K562 (cell line): ENCODE measurements around the gene KCTD13. TPM values are rescaled to one million over a fixed set of nuclear protein-coding genes. Genes with fewer than 3 reads are reported as not detected.

Experiments used
- ATAC-seq: fragments of 200-7000 bp; cut with Tn5 transposase; 3 replicates; pipeline ENCODE4 v1.9.1; 2020; ENCODE audit warnings: moderate library complexity
- BruUV-seq: library from RNA; stranded (reverse); fragments of 400-500 nt; replicated peaks from 2 replicates; lab custom pipeline; 2021; lab: Mats Ljungman, UMichigan
- CTCF ChIA-PET: fragments of 300-600 bp; formaldehyde crosslinking; extraction: SDS; loops from one replicate; lab custom pipeline; 2021; ENCODE audit warnings: low intra/inter-chr PET ratio; lab: Yijun Ruan, JAX
- POLR2A ChIA-PET: fragments of 300-600, 350-650 bp; sonication (Branson Sonifier 250); formaldehyde crosslinking; extraction: SDS; loops from one replicate; lab custom pipeline; 2021; ENCODE audit warnings: antibody characterized with exemption, inconsistent platforms; lab: Yijun Ruan, JAX
- DNase-seq, 4 experiments: peaks; one replicate each; pipeline versions ENCODE4 v3.0.0 to v3.0.0-alpha.2; 2011 to 2018; ENCODE audit warnings: low spot score in 3 of 4, mixed read lengths in 3 of 4; ENCODE audit errors: extremely low read depth in 1 of 4
- FAIRE-seq: peaks from 2 replicates; lab custom pipeline; 2011; peaks lifted over from hg19 to GRCh38; lab: Jason Lieb, UNC
- H2AFZ ChIP-seq: 2 replicates; pipeline ENCODE4 v1.6.0; 2011; ENCODE audit warnings: low read depth, low read length, control low read depth, inconsistent platforms
- H3K27ac ChIP-seq: fragments of 200-600 bp; 3 replicates; pipeline ENCODE4 v1.8.0; 2011; ENCODE audit warnings: low read depth, mild to moderate bottlenecking, control low read depth, inconsistent platforms, low read length, moderate library complexity, mixed read lengths; ENCODE audit errors: extremely low read depth
- H3K27me3 ChIP-seq, 2 experiments: fragments of 300-600 bp in 1 of 2; 2 replicates in 1 of 2; 3 replicates in 1 of 2; pipeline versions ENCODE4 v1.6.0 to v1.8.0; 2011; ENCODE audit warnings: inconsistent platforms in 2 of 2, low read length in 2 of 2, mild to moderate bottlenecking in 1 of 2, mixed read lengths in 1 of 2, moderate library complexity in 1 of 2; ENCODE audit not compliant: control insufficient read depth in 2 of 2, insufficient read depth in 2 of 2
- H3K36me3 ChIP-seq: fragments of 300-600 bp; 3 replicates; pipeline ENCODE4 v1.8.0; 2011; ENCODE audit warnings: mild to moderate bottlenecking, low read length, inconsistent platforms; ENCODE audit not compliant: control insufficient read depth, insufficient read depth
- H3K4me1 ChIP-seq, 2 experiments: fragments of 200-600 bp in 1 of 2; replicated peaks in 1 of 2; 2 replicates in 1 of 2; 3 replicates in 1 of 2; pipeline versions ENCODE4 v1.5.1 to v1.8.0; 2011; ENCODE audit warnings: inconsistent platforms in 2 of 2, low read length in 2 of 2, mild to moderate bottlenecking in 1 of 2, mixed read lengths in 1 of 2, moderate library complexity in 1 of 2; ENCODE audit not compliant: control insufficient read depth in 2 of 2, insufficient read depth in 2 of 2
- H3K4me2 ChIP-seq: 2 replicates; pipeline ENCODE4 v1.6.1; 2011; ENCODE audit warnings: low read length, control low read depth, inconsistent platforms, mixed read lengths; ENCODE audit not compliant: insufficient read depth
- H3K4me3 ChIP-seq: fragments of 200-600 bp; sonication (generic), shearing (Covaris generic); 2 replicates; pipeline ENCODE4 v1.5.1; 2016; ENCODE audit warnings: control low read depth, inconsistent platforms
- H3K79me2 ChIP-seq: fragments of 200-600 bp; 3 replicates; pipeline ENCODE4 v1.8.0; 2011; ENCODE audit warnings: low read length, inconsistent platforms; ENCODE audit not compliant: control insufficient read depth, insufficient read depth
- H3K9ac ChIP-seq, 2 experiments: 2 replicates each; pipeline versions ENCODE4 v1.6.0 to v1.6.1; 2011; ENCODE audit warnings: low read depth in 2 of 2, low read length in 2 of 2, control low read depth in 1 of 2, inconsistent platforms in 1 of 2, mild to moderate bottlenecking in 1 of 2, mixed read lengths in 1 of 2; ENCODE audit not compliant: insufficient read depth in 1 of 2
- H3K9me1 ChIP-seq: one replicate; pipeline ENCODE4 v1.6.0; 2011; ENCODE audit warnings: inconsistent platforms, mild to moderate bottlenecking, low read length, moderate library complexity; ENCODE audit not compliant: control insufficient read depth, insufficient read depth
- H3K9me3 ChIP-seq: replicated peaks from 2 replicates; pipeline ENCODE4 v1.5.1; 2011; ENCODE audit warnings: low read depth, low read length, inconsistent platforms; ENCODE audit not compliant: control insufficient read depth, insufficient read depth
- H4K20me1 ChIP-seq: replicated peaks from 2 replicates; pipeline ENCODE4 v1.6.1; 2011; ENCODE audit warnings: low read length, inconsistent platforms, mixed read lengths; ENCODE audit not compliant: control insufficient read depth, insufficient read depth
- CBX2 ChIP-seq: fragments of 200-600 bp; sonication (generic); IDR thresholded peaks from one replicate; pipeline ENCODE4 v1.6.1; 2012; ENCODE audit warnings: mild to moderate bottlenecking, low read length, inconsistent platforms; ENCODE audit not compliant: insufficient read depth, poor library complexity, severe bottlenecking
- ELF1 ChIP-seq: fragments of 200-800 bp; sonication (Bioruptor generic); IDR thresholded peaks from 2 replicates; pipeline ENCODE4 v1.6.1; 2016; ENCODE audit warnings: missing genetic modification characterization, missing compliant biosample characterization
- ETV1 ChIP-seq: fragments of 450-650 bp; conservative IDR thresholded peaks from 2 replicates; pipeline ENCODE4 v1.6.1; 2016; ENCODE audit warnings: missing genetic modification characterization, control low read depth, low read depth, missing compliant biosample characterization
- FOXK2 ChIP-seq, 2 experiments: fragments of 450-650 bp; IDR thresholded peaks in 1 of 2; conservative IDR thresholded peaks in 1 of 2; 2 replicates each; pipeline ENCODE4 v1.6.1; 2016; ENCODE audit warnings: low read depth in 2 of 2, mild to moderate bottlenecking in 1 of 2
- ID3 ChIP-seq, 2 experiments: fragments of 250-450 bp in 1 of 2; fragments of 450-650 bp in 1 of 2; sonication (Bioruptor Pico) in 1 of 2; IDR thresholded peaks; 2 replicates each; pipeline versions ENCODE4 v1.6.1 to v1.8.0; 2016 to 2021; ENCODE audit warnings: mild to moderate bottlenecking in 2 of 2, moderate library complexity in 2 of 2, missing compliant biosample characterization in 1 of 2, missing genetic modification characterization in 1 of 2
- MBD1 ChIP-seq: fragments of 250-450 bp; sonication (Bioruptor Pico); IDR thresholded peaks from 2 replicates; pipeline ENCODE4 v1.8.0; 2022; ENCODE audit warnings: inconsistent platforms
- NCOA4 ChIP-seq: fragments of 450-650 bp; IDR thresholded peaks from 2 replicates; pipeline ENCODE4 v1.6.1; 2018; ENCODE audit warnings: mild to moderate bottlenecking; ENCODE audit not compliant: partially characterized antibody
- OTX1 ChIP-seq: fragments of 450-650 bp; formaldehyde crosslinking; IDR thresholded peaks from 2 replicates; pipeline ENCODE4 v1.4.0; 2022; ENCODE audit warnings: mild to moderate bottlenecking
- RBM22 ChIP-seq: fragments of 200-400 bp; formaldehyde crosslinking; IDR thresholded peaks from 2 replicates; pipeline ENCODE4 v1.6.1; 2018; ENCODE audit warnings: low read length, low read depth; ENCODE audit not compliant: poor library complexity, severe bottlenecking
- SMAD4 ChIP-seq: fragments of 250-450 bp; sonication (Bioruptor Pico); conservative IDR thresholded peaks from 2 replicates; pipeline ENCODE4 v1.8.0; 2021; ENCODE audit warnings: inconsistent platforms, mild to moderate bottlenecking, moderate library complexity
- TCF7L2 ChIP-seq: fragments of 150-350 bp; IDR thresholded peaks from 2 replicates; pipeline ENCODE4 v1.6.1; 2016; ENCODE audit warnings: low read depth, mild to moderate bottlenecking, low read length, moderate library complexity
- THRB ChIP-seq: fragments of 450-650 bp; formaldehyde crosslinking; conservative IDR thresholded peaks from 2 replicates; pipeline ENCODE4 v1.4.0; 2022; ENCODE audit warnings: mild to moderate bottlenecking, missing genetic modification characterization
- ZC3H4 ChIP-seq: sonication (generic); formaldehyde crosslinking; IDR thresholded peaks from 2 replicates; pipeline ENCODE4 v1.9.0; 2021; ENCODE audit warnings: missing genetic modification reagents, borderline replicate concordance
- ZNF449 ChIP-seq: fragments of 250-450 bp; sonication (Bioruptor Pico); IDR thresholded peaks from 2 replicates; pipeline ENCODE4 v1.8.0; 2022; ENCODE audit warnings: moderate library complexity, mild to moderate bottlenecking, inconsistent platforms
- ZNF75A ChIP-seq: fragments of 450-650 bp; formaldehyde crosslinking; IDR thresholded peaks from 2 replicates; pipeline ENCODE4 v1.4.0; 2020; ENCODE audit warnings: mild to moderate bottlenecking
- WGBS: fragments of 100-300 bp; shearing (Covaris generic); methylation state at CpG from one replicate; pipeline ENCODE4 v1.1.6; 2016; ENCODE audit warnings: low coverage, mixed read lengths; ENCODE audit not compliant: insufficient coverage; ENCODE audit errors: missing lambda C conversion rate; 5-methylcytosine and 5-hydroxymethylcytosine counted together
- in situ Hi-C: fragments of 300-500 bp; cut with MboI; formaldehyde crosslinking; loops from 4 replicates; pipeline ENCODE4 v1.15.0; 2018; ENCODE audit warnings: inconsistent platforms, mixed read lengths
- intact Hi-C: fragments of 100-400 bp; cut with micrococcal nuclease; formaldehyde crosslinking; loops from 2 replicates; pipeline ENCODE4 v1.14.2; 2022
- polyA plus RNA-seq, 8 experiments: library from polyadenylated mRNA; depleted of rRNA in 4 of 8; stranded (reverse) in 5 of 8; unstranded in 3 of 8; fragments of >200 nt; fragmentation: Nextera tagmentation in 2 of 8; fragmentation: Illumina TruSeq in 1 of 8; extraction: Ambion mirVana in 2 of 8; extraction: Trizol in 1 of 8; gene quantifications; 2 replicates each; pipeline versions ENCODE4 v1.2.1 to v1.2.3, GENCODE V29; 2011 to 2014; ENCODE audit warnings: inconsistent platforms in 1 of 8, missing spikeins in 1 of 8
- total RNA-seq, 7 experiments: library from RNA; depleted of rRNA in 6 of 7; stranded (reverse); fragments of >200 nt in 6 of 7; fragmentation: Illumina TruSeq in 2 of 7; extraction: Trizol in 2 of 7; gene quantifications; 2 replicates each; pipeline versions ENCODE4 v1.2.1 to v1.2.3, GENCODE V29; 2011 to 2021; ENCODE audit warnings: low replicate concordance in 1 of 7

The KCTD13 gene
- total and polyA plus RNA-seq, 9 of the 15 experiments (the other 6 are each of a cell fraction or from before 2014, with no cell fraction given) = 1.0 to 20.6 (median 9.8) TPM

- POLR2A ChIA-PET = interaction anchor here (1.0 to 3.3 kb wide), 4 partner anchors 11 to 35 kb away, joined by 3 to 18 read pairs (median 11); partner anchors contain the start of gene TAOK2
- BruUV-seq = TSS peak; percentile 84
- peaks cover 7% of the 10 kb centered on the region; the same call in 2 of the 3 replicates for H3K79me2 ChIP-seq
- H3K27ac ChIP-seq = peak overlapping the region; percentile 85
- peak overlapping the region; percentile 87 for H3K4me2 ChIP-seq
- peak overlapping the region; percentile 69 for H3K4me3 ChIP-seq
- CTCF ChIA-PET = no interaction called here
- H3K36me3 ChIP-seq = peaks cover 7% of the 10 kb centered on the region; the same call in 2 of the 3 replicates
- peak overlapping the region; percentile 100 for H2AFZ ChIP-seq
- in situ Hi-C loops = no loop called here
- H3K27me3 ChIP-seq = no peaks in the 10 kb centered on the region
- H3K9ac ChIP-seq = peak overlapping the region; percentile 86 to 95
- ATAC-seq (0 out of 3 replicates have a peak, but pooled peaks have one; percentile 7), FAIRE-seq (peak; percentile 56), DNase-seq (peak in 3 of 4 experiments; percentile 7 to 20 (median 16))
- no peaks in the 10 kb centered on the region; the same call in 1 of the 2 replicates for H3K9me3 ChIP-seq
- H3K9me1 ChIP-seq = no peaks in the 10 kb centered on the region
- peaks cover 12 to 20% of the 10 kb centered on the region in 2 experiments; a peak in 4 of 5 replicates for H3K4me1 ChIP-seq
- WGBS = 9% methylated on average over 18 of the region's 18 CpGs
- intact Hi-C loops = loop anchor here (5.0 kb wide), 1 partner anchor 35 kb away; the partner anchor contains the start of gene KCTD13
- no peaks in the 10 kb centered on the region for H4K20me1 ChIP-seq
- TF ChIP-seq MBD1 (CRISPR knock-in tag) (no peak), OTX1 (0 out of 2 replicates have a peak, but pooled peaks have one; percentile 39), ZNF449 (CRISPR knock-in tag) (0 out of 2 replicates have a peak, but pooled peaks have one; percentile 42), SMAD4 (no peak), ETV1 (tag) (no peak), RBM22 (no peak), CBX2 (no peak), ID3 (CRISPR knock-in tag; IDR thresholded peaks at IDR 0.05) (no peak), ID3 (tag; IDR thresholded peaks at IDR 0.05) (no peak), TCF7L2 (no peak), ELF1 (tag) (no peak), NCOA4 (no peak), ZC3H4 (CRISPR knock-in tag) (no peak), ZNF75A (CRISPR knock-in tag) (no peak), FOXK2 (conservative IDR thresholded peaks at IDR 0.05 in 1 of 2, IDR thresholded peaks at IDR 0.05 in 1 of 2; ENCODE audit: low read depth in 2 of 2) (0 out of 4 replicates have a peak, but pooled peaks of 1 of the 2 experiments have one; percentile 22), THRB (CRISPR knock-in tag) (no peak)
Observed at GRCh38 chr16:29962344-29962994, 36.4 kb upstream of the KCTD13 start.
